Measurements from ENCODE around the gene CDC42.

CDC42 gene

DNA sequence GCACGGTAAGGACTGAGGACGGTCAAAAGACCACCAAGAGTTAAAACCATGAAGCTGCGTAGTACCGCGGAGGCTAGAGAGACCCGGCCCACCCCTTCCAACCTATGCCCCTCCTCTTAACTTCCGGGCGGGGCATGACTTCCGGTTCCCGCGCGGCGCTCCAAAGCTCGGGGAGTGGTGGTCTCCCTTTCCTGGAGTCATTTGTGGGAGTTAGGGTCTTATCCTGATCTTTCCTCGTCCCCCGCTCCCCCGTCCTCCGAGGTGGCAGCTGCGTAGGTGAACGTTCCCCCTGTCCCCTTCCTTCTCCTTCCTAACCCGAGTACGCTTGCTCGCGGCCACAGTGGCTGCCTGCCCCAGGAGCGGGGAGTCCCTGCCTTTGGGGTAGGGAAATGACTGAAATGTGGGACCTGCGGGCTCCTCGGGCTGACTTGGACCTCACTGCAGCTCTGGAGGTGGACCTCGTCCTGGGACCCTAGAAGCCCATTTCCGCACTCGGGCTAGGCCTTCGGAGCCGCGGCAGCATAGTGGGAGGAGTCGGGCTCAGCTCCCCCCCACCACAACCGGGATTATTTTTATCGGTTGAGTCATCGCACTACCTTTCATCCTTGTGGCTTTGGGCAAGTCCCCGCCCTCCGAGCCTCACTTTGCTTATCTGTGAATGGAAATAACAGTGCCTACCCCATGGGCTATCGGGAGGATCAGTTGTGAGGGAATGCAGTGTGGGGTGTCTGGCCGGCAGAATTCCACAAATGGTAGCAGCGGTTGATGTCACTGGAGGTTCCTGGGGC, 26.9 kb upstream of the CDC42 start:
- TF ChIP-seq CEBPB (IDR thresholded peaks at IDR 0.05) (0 out of 2 replicates have a peak, but pooled peaks have one; percentile 2), TCF12 (IDR thresholded peaks at IDR 0.05; ENCODE audit: low read depth) (peak; percentile 31), RAD21 (IDR thresholded peaks at IDR 0.05; ENCODE audit: low read depth) (no peak), YY1 (IDR thresholded peaks at IDR 0.05; ENCODE audit: low read depth) (no peak), NFIC (IDR thresholded peaks at IDR 0.05) (no peak), CREB1 (IDR thresholded peaks at IDR 0.05; ENCODE audit: low read depth) (peak; percentile 45; the same call in 1 of the 2 replicates), TEAD4 (IDR thresholded peaks at IDR 0.05) (peak; percentile 32), ZBTB7A (IDR thresholded peaks at IDR 0.05; ENCODE audit: low read depth) (peak; percentile 47; the same call in 1 of the 2 replicates), TAF1 (IDR thresholded peaks at IDR 0.05; ENCODE audit: low read depth) (peak; percentile 94), EP300 (IDR thresholded peaks at IDR 0.05; ENCODE audit: borderline replicate concordance) (no peak), FOXM1 (IDR thresholded peaks at IDR 0.05; ENCODE audit: borderline replicate concordance, low read depth) (no peak), EGR1 (IDR thresholded peaks at IDR 0.05) (0 out of 2 replicates have a peak, but pooled peaks have one; percentile 7)
- TF ChIP-seq, protein P1, sequence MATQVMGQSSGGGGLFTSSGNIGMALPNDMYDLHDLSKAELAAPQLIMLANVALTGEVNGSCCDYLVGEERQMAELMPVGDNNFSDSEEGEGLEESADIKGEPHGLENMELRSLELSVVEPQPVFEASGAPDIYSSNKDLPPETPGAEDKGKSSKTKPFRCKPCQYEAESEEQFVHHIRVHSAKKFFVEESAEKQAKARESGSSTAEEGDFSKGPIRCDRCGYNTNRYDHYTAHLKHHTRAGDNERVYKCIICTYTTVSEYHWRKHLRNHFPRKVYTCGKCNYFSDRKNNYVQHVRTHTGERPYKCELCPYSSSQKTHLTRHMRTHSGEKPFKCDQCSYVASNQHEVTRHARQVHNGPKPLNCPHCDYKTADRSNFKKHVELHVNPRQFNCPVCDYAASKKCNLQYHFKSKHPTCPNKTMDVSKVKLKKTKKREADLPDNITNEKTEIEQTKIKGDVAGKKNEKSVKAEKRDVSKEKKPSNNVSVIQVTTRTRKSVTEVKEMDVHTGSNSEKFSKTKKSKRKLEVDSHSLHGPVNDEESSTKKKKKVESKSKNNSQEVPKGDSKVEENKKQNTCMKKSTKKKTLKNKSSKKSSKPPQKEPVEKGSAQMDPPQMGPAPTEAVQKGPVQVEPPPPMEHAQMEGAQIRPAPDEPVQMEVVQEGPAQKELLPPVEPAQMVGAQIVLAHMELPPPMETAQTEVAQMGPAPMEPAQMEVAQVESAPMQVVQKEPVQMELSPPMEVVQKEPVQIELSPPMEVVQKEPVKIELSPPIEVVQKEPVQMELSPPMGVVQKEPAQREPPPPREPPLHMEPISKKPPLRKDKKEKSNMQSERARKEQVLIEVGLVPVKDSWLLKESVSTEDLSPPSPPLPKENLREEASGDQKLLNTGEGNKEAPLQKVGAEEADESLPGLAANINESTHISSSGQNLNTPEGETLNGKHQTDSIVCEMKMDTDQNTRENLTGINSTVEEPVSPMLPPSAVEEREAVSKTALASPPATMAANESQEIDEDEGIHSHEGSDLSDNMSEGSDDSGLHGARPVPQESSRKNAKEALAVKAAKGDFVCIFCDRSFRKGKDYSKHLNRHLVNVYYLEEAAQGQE (IDR thresholded peaks at IDR 0.05; ENCODE audit: low read depth) = no peak
- TF ChIP-seq, protein P2, sequence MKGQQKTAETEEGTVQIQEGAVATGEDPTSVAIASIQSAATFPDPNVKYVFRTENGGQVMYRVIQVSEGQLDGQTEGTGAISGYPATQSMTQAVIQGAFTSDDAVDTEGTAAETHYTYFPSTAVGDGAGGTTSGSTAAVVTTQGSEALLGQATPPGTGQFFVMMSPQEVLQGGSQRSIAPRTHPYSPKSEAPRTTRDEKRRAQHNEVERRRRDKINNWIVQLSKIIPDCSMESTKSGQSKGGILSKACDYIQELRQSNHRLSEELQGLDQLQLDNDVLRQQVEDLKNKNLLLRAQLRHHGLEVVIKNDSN (IDR thresholded peaks at IDR 0.05) = peak; percentile 38; the same call in 1 of the 2 replicates
- TF ChIP-seq, protein P3, sequence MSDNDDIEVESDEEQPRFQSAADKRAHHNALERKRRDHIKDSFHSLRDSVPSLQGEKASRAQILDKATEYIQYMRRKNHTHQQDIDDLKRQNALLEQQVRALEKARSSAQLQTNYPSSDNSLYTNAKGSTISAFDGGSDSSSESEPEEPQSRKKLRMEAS (IDR thresholded peaks at IDR 0.05) = peak; percentile 53

DNA sequence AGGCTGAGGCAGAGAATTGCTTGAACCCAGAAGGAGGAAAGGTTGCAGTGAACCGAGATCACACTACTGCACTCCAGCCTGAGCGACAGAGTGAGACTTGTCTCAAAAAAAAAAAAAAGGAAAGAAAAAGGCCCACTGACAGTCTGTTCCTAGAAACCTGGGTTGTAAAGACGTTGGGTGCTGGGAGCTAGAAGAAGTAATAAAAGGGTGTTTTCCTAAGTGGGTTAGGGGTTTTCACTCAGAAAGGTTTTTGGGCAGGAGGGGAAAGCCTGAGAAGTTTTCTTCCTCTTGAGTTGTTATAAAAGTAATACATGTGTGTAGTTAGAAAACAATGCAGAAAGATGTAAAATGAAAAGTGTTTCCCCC, 25.6 kb upstream of the CDC42 start:
- TF ChIP-seq FOXM1 (IDR thresholded peaks at IDR 0.05; ENCODE audit: borderline replicate concordance, low read depth) (no peak), YY1 (IDR thresholded peaks at IDR 0.05; ENCODE audit: low read depth) (no peak), ZBTB7A (IDR thresholded peaks at IDR 0.05; ENCODE audit: low read depth) (no peak), TEAD4 (IDR thresholded peaks at IDR 0.05) (no peak), EP300 (IDR thresholded peaks at IDR 0.05; ENCODE audit: borderline replicate concordance) (no peak), CREB1 (IDR thresholded peaks at IDR 0.05; ENCODE audit: low read depth) (no peak), TCF12 (IDR thresholded peaks at IDR 0.05; ENCODE audit: low read depth) (no peak), RAD21 (IDR thresholded peaks at IDR 0.05; ENCODE audit: low read depth) (no peak), EGR1 (IDR thresholded peaks at IDR 0.05) (no peak), NFIC (IDR thresholded peaks at IDR 0.05) (no peak), TAF1 (IDR thresholded peaks at IDR 0.05; ENCODE audit: low read depth) (no peak), CEBPB (IDR thresholded peaks at IDR 0.05) (no peak)
- TF ChIP-seq, protein P2 (IDR thresholded peaks at IDR 0.05) = no peak
- TF ChIP-seq, protein P3 (IDR thresholded peaks at IDR 0.05) = no peak
- TF ChIP-seq, protein P1 (IDR thresholded peaks at IDR 0.05; ENCODE audit: low read depth) = no peak

DNA sequence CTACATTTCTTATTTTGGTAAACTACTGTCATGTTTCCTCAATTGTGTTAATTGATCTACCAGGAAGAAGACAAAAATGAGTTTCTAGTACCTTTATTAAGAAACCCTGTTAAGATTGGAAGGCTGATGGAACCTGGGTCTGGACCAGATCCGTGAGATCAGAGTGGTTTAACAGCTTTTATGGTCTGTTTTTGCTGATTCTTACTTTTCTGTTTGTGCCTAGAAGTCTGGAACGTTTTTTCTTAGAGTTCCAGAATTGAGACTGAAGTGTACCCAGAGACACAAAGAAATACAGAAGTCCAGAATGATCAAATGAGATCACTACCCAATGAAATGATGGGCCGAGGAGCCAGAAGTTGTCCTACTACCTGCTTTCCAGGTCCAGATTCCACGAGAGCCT, 22.5 kb upstream of the CDC42 start:
- TF ChIP-seq RAD21 (IDR thresholded peaks at IDR 0.05; ENCODE audit: low read depth) = no peak
- TF ChIP-seq, protein P1 (IDR thresholded peaks at IDR 0.05; ENCODE audit: low read depth) = no peak
- TF ChIP-seq YY1 (IDR thresholded peaks at IDR 0.05; ENCODE audit: low read depth) = no peak
- TF ChIP-seq TEAD4 (IDR thresholded peaks at IDR 0.05) = no peak
- TF ChIP-seq NFIC (IDR thresholded peaks at IDR 0.05) = no peak
- TF ChIP-seq EP300 (IDR thresholded peaks at IDR 0.05; ENCODE audit: borderline replicate concordance) = no peak
- TF ChIP-seq, protein P3 (IDR thresholded peaks at IDR 0.05) = no peak
- TF ChIP-seq EGR1 (IDR thresholded peaks at IDR 0.05) = no peak
- no peak for TF ChIP-seq FOXM1 (IDR thresholded peaks at IDR 0.05; ENCODE audit: borderline replicate concordance, low read depth)
- TF ChIP-seq ZBTB7A (IDR thresholded peaks at IDR 0.05; ENCODE audit: low read depth) = no peak
- TF ChIP-seq, protein P2 (IDR thresholded peaks at IDR 0.05) = no peak
- TF ChIP-seq CEBPB (IDR thresholded peaks at IDR 0.05) = no peak

All from Ishikawa (cell line).